ENCODE data around the gene SPACA9. TPM values are rescaled to one million over a fixed set of nuclear protein-coding genes. Genes with fewer than 3 reads are reported as not detected.

Gene SPACA9
- total RNA-seq, 2 donors from 2014 or later = 0.95 to 1.3 TPM

DNA sequence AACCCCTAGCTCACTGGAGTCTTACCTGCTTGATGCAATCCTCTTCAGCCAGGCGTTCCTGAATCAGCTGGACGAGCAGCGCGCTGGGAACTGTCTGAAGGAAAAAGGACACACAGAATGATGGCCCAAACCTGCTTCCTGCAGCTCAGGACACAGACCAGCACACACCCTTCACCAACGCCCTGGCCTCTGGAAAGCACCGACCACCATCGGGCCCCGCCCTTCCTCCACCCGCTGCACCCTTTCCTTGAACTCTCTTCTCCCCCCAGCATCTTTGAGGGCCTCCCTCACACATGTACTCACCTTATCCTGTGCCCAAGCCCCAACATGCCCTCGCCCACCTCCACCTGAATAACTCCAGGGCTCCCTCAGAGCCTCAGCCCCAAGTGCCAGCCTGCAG lies 23.9 kb upstream of the SPACA9 start:
- no peak overlapping the region for H3K4me3 Mint-ChIP-seq
- H3K9me3 Mint-ChIP-seq = no peaks in the 10 kb centered on the region
- H3K4me1 Mint-ChIP-seq = no peaks in the 10 kb centered on the region
- no peak for ATAC-seq (replicated peaks)
- no peak overlapping the region for H3K27ac Mint-ChIP-seq
- no peaks in the 10 kb centered on the region for H3K36me3 Mint-ChIP-seq (ENCODE audit: low read depth)
- peaks cover 11% of the 10 kb centered on the region for H3K27me3 Mint-ChIP-seq

DNA sequence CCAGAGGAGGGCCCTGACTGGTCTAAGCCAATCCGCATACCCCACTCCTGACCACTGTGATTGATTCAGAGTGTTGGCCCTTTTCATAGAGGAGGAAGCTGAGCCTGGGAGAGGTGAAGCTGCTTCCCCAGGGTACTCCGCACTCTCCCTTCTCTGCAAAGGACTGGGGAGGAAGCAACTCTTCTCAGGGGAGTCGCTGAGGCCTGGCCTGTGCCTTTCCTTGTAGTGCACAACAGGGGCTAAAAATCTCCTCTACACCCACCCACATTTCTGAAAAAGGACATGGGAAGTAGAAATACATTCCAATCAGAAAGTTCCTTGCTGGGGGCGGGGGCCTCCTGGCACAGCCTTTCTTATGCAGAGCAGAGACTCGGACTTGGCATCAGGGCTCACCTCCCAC lies 22.8 kb upstream of the SPACA9 start:
- no peak for ATAC-seq (replicated peaks)
- Mint-ChIP-seq H3K27me3 (peaks cover 15% of the 10 kb centered on the region), H3K36me3 (ENCODE audit: low read depth) (no peaks in the 10 kb centered on the region), H3K4me1 (no peaks in the 10 kb centered on the region), H3K9me3 (no peaks in the 10 kb centered on the region), H3K27ac (no peak overlapping the region), H3K4me3 (no peak overlapping the region)

DNA sequence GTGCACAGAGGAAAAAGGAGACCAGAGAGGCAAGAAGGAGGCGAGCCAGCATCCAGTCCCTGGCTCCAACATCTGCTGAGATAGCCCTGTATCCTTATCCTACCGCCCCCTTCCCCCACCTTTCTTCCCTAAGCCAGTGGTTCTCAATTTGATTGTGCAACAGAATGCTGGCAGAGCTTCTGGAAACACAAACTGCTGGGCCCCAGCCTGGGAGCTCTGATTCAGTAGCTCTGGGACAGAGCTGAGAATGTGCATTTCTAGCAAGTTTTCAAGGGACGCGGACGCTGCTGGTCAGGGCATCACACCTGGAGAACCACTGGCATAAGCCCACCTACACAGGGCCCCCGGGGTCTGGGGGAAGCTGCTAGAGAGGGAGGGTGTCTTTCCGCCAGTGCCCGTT lies 21.7 kb upstream of the SPACA9 start:
- no peak for ATAC-seq (replicated peaks)
- no peaks in the 10 kb centered on the region for H3K9me3 Mint-ChIP-seq
- H3K4me1 Mint-ChIP-seq = no peaks in the 10 kb centered on the region
- H3K27ac Mint-ChIP-seq = no peak overlapping the region
- peaks cover 17% of the 10 kb centered on the region for H3K27me3 Mint-ChIP-seq
- no peaks in the 10 kb centered on the region for H3K36me3 Mint-ChIP-seq (ENCODE audit: low read depth)
- H3K4me3 Mint-ChIP-seq = no peak overlapping the region

DNA sequence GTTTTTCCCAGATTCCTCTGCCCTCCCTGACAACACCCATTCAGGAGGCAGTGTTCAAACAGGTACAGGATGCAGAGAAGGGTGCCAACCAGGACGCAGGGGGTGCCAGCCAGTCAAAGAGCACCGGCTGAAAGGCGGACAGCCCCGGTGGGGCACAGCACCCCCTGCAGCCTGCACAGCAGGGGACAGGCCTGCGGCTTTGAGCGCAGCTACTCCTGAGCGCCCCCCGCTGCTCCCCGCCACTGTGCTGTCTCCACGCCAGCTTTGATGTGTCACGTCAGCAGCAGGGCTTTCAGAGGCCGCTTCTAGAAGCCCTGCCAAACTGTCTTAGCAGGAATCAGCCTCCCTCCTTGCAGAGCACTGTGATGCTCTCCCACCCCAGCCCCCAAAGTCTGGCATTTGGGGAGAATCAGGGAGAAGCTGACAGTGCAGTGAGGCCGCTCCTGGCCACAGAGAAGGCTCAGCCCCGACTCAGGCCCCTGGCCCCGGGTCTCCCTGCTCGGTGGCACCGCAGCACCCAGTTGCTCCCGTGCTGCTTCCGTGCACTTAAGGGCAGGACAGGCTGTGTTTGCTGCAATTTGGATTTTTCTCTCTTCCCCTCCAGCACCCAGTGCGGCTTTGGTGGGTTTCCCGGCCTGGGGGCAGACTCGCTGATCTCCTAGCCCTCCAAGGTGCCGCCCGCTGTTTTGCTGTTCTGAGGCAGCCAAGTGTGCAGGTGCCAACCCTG lies 20.9 kb upstream of the SPACA9 start:
- ATAC-seq (replicated peaks) = no peak
- Mint-ChIP-seq H3K4me3 (no peak overlapping the region), H3K9me3 (no peaks in the 10 kb centered on the region), H3K27me3 (peaks cover 17% of the 10 kb centered on the region), H3K4me1 (no peaks in the 10 kb centered on the region), H3K36me3 (ENCODE audit: low read depth) (no peaks in the 10 kb centered on the region), H3K27ac (no peak overlapping the region)

DNA sequence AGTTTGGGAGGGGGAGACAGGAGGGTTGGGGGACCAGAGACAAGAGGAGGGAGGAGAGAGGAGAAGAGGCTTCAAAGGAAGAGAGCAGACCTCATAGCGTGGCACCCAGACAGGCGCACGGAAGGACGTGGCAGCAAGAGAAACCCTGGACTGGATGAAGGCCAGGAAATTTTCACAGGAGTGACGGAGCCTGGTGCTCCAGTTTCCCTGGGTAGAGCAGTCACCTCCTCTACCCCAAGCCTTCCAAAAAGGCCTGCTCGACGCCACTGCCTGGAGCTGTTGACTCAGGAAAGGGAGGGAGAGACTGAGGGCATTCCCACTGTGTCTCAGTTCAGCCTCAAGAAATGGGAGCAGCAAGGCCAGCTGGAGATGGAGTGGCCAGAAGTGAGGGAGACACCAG lies 19.9 kb upstream of the SPACA9 start:
- no peak overlapping the region for H3K4me3 Mint-ChIP-seq
- H3K27me3 Mint-ChIP-seq = peaks cover 17% of the 10 kb centered on the region
- no peaks in the 10 kb centered on the region for H3K4me1 Mint-ChIP-seq
- H3K27ac Mint-ChIP-seq = no peak overlapping the region
- no peaks in the 10 kb centered on the region for H3K36me3 Mint-ChIP-seq (ENCODE audit: low read depth)
- H3K9me3 Mint-ChIP-seq = no peaks in the 10 kb centered on the region
- no peak for ATAC-seq (replicated peaks)

DNA sequence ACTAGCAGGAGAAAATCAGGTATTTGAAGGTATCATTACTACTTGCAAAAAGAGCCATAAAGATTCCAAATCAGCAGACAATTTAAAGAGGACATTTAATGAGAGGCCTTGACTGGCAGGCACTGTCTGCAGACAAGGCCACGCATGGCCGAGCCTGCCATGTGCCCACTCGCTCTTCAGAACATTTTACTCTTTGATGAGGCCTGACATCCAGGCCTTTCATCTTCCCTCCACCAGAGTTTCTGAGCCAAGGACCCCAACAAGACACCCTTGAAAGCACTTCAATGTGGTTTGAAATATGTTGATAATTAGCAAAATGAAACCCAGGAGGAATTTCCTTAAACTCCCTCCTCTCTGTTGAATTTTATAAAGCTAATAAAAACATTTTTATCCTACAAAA lies 17.0 kb upstream of the SPACA9 start:
- no peak for ATAC-seq (replicated peaks)
- Mint-ChIP-seq H3K27ac (no peak overlapping the region), H3K4me3 (no peak overlapping the region), H3K36me3 (ENCODE audit: low read depth) (no peaks in the 10 kb centered on the region), H3K4me1 (no peaks in the 10 kb centered on the region), H3K9me3 (no peaks in the 10 kb centered on the region), H3K27me3 (peaks cover 9% of the 10 kb centered on the region)

DNA sequence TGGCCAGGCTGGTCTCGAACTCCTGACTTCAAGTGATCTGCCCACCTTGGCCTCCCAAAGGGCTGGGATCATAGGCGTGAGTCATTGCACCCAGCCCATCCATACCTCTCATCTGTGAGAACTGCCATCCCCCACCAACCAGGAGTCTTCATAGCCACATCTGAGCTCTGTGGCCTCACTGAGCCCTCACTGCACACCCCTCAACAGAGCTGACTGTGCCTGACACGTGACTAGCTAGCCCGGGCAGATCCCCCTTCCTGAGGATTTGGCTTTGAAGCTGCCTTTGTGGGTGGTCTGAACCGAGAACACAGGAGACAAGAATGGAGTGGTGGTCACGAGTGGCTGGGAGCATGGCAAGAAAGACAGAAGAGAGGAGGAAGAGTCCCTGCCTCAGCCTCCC lies 16.2 kb upstream of the SPACA9 start:
- no peaks in the 10 kb centered on the region for H3K4me1 Mint-ChIP-seq
- no peak overlapping the region for H3K27ac Mint-ChIP-seq
- H3K4me3 Mint-ChIP-seq = no peak overlapping the region
- peaks cover 6% of the 10 kb centered on the region for H3K27me3 Mint-ChIP-seq
- H3K9me3 Mint-ChIP-seq = no peaks in the 10 kb centered on the region
- no peaks in the 10 kb centered on the region for H3K36me3 Mint-ChIP-seq (ENCODE audit: low read depth)
- ATAC-seq (replicated peaks) = no peak

DNA sequence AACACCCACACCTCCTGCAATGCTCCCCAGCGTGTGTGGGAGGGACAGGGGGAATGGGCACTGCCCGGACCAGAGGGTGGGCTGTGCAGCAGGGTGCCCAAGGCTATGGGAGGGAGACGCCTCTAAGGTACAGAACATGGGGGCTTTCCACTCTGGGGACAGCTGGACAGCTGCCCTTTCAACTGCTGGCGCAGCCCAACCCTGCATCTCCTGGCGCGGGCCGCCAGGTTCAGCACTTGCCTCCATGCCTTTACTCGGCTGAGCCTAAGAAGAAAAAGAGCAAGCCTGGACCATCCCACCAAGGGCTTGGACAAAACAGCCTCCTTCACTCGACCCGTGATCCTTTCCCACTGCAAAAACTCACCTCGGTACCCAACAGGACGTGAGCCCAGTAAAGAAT lies 15.6 kb upstream of the SPACA9 start:
- H3K9me3 Mint-ChIP-seq = no peaks in the 10 kb centered on the region
- no peak overlapping the region for H3K27ac Mint-ChIP-seq
- ATAC-seq (replicated peaks) = no peak

DNA sequence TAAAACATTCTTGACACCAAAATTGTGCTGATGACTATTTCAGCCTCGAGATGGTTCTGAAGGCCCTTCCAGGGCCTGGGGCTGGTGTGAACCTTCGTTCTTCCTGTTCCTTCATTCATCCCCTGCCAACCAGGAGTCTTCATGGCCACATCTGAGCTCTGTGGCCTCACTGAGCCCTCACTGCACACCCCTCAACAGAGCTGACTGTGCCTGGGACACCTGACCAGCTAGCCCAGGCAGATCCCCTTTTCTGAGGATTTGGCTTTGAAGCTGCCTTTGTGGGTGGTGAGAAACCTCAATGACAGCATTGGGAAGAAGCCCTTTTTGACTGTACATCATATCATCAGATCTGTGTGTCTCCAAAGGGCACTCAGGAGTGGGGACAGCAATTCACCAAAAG lies 14.4 kb upstream of the SPACA9 start:
- no peaks in the 10 kb centered on the region for H3K9me3 Mint-ChIP-seq

More for the DNA sequence above, 15.6 kb upstream of the SPACA9 start:
- Mint-ChIP-seq H3K36me3 (ENCODE audit: low read depth) (no peaks in the 10 kb centered on the region), H3K4me1 (no peaks in the 10 kb centered on the region), H3K4me3 (no peak overlapping the region), H3K27me3 (peaks cover 6% of the 10 kb centered on the region)

DNA sequence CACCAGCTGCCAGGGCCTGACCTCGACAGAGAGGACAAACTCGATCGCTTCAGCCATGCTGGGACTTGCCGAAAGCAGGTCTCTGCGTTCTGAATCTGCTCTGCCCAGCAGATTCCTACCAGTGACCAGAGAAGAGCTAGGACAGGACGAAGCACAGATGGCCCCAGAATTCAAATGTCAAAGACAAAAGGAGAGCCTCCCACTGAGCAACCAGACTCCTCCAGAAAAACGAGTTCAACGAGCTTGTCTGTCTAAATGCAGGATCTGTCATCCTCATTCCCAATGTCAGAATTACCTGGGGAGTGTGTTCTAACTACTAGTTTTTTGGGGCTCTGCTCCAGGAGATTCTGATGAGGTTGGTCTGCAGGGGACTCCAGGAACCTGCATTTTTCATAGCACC lies 14.0 kb upstream of the SPACA9 start:
- H3K9me3 Mint-ChIP-seq = no peaks in the 10 kb centered on the region
- H3K36me3 Mint-ChIP-seq (ENCODE audit: low read depth) = no peaks in the 10 kb centered on the region
- H3K27me3 Mint-ChIP-seq = peaks cover 6% of the 10 kb centered on the region
- no peak overlapping the region for H3K27ac Mint-ChIP-seq
- H3K4me3 Mint-ChIP-seq = no peak overlapping the region
- no peak for ATAC-seq (replicated peaks)
- H3K4me1 Mint-ChIP-seq = no peaks in the 10 kb centered on the region

More for the DNA sequence above, 14.4 kb upstream of the SPACA9 start:
- no peaks in the 10 kb centered on the region for H3K4me1 Mint-ChIP-seq
- H3K4me3 Mint-ChIP-seq = no peak overlapping the region
- peak; percentile 59 for ATAC-seq (replicated peaks)
- H3K36me3 Mint-ChIP-seq (ENCODE audit: low read depth) = no peaks in the 10 kb centered on the region
- peaks cover 6% of the 10 kb centered on the region for H3K27me3 Mint-ChIP-seq
- no peak overlapping the region for H3K27ac Mint-ChIP-seq

DNA sequence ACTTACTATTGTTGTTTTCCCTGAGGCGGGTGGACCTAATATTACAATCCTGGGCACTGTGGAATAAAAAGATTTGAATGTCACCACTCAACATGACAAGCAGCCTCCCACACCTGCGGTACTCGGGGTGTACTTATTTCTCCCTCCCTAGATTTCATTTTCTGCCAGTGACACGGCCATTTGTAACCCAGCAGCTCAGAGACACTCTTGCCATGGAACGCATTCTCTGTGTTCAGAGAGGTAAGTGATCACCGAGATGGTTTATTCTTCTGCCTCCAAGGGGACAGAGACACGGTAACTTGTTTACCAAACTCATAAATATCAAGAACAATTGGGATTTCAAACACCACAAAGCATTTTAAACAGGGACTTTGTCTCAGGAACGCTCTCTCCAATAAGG lies 11.8 kb upstream of the SPACA9 start:
- Mint-ChIP-seq H3K27ac (no peak overlapping the region), H3K4me1 (no peaks in the 10 kb centered on the region)
- no peak for ATAC-seq (replicated peaks)

DNA sequence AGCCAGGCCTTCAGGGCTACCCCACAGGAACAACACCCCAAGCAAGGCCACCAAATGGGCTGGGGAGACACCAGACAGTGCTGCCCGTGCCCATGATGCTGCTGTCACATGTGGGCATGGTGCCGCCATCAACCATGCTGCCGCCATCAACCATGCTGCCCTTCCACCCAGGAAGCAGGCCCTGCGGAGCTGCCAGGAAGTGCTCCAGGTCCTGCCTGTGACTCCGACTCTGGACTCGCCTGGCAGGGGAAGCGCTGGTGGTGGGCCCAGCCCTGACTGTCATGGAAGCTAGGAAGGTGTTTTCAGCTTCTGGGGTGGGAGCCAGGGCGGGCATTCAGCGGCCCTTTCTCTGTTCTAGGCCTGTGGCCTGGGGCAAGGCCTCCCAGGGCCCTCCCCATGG lies 9.4 kb upstream of the SPACA9 start:
- Mint-ChIP-seq H3K36me3 (ENCODE audit: low read depth) (no peaks in the 10 kb centered on the region), H3K9me3 (no peaks in the 10 kb centered on the region), H3K27me3 (no peaks in the 10 kb centered on the region), H3K27ac (no peak overlapping the region), H3K4me1 (peaks cover 6% of the 10 kb centered on the region), H3K4me3 (no peak overlapping the region)
- ATAC-seq (replicated peaks) = no peak

More for the DNA sequence above, 11.8 kb upstream of the SPACA9 start:
- Mint-ChIP-seq H3K4me3 (no peak overlapping the region), H3K27me3 (no peaks in the 10 kb centered on the region), H3K36me3 (ENCODE audit: low read depth) (no peaks in the 10 kb centered on the region), H3K9me3 (no peaks in the 10 kb centered on the region)

DNA sequence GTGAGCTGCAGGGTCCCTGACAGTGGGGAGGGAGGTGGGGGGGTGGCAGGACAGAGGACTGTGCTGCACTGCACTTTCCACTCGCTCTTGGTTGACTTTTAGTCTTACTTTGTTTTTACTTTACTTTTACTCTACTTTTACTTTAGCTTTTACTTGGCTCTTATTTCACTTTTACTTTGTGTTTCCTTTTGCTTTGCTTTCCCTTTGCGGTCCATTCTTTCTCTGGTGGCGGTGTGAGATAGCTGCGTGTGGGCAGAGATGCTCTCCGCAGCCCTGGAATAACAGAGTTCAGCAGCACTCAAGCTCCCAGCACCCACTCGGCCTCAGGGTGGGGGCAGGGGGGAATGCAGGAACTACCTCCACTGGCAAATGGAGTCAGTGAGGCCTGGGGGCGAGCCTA lies 5.3 kb upstream of the SPACA9 start:
- Mint-ChIP-seq H3K4me1 (peaks cover 6% of the 10 kb centered on the region), H3K27me3 (no peaks in the 10 kb centered on the region), H3K9me3 (no peaks in the 10 kb centered on the region), H3K27ac (peak overlapping the region; percentile 66), H3K36me3 (ENCODE audit: low read depth) (no peaks in the 10 kb centered on the region), H3K4me3 (peak overlapping the region; percentile 53)
- peak; percentile 62 for ATAC-seq (replicated peaks)

DNA sequence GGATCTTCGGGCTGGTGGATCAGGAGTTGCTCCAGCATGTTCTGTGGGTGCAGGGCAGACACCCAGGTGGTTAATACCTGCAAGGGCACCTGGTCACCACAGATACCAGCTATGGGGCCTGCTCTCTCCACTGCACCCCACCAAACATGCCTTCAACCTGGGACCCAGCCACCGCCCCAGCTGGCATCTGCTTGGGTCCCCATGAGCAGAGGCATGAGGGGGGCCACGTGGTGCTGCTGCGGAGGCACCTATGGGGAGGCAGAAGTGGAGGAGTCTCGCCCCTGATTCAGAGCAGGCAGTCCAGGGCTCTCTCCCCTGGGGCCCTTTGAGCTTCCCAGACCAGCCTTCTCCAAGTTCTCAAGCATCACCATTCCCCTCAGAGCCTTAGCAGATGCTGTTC lies 3.5 kb upstream of the SPACA9 start:
- no peak for ATAC-seq (replicated peaks)
- H3K9me3 Mint-ChIP-seq = no peaks in the 10 kb centered on the region
- no peaks in the 10 kb centered on the region for H3K36me3 Mint-ChIP-seq (ENCODE audit: low read depth)
- no peak overlapping the region for H3K4me3 Mint-ChIP-seq
- peaks cover 6% of the 10 kb centered on the region for H3K4me1 Mint-ChIP-seq
- H3K27ac Mint-ChIP-seq = no peak overlapping the region
- no peaks in the 10 kb centered on the region for H3K27me3 Mint-ChIP-seq

DNA sequence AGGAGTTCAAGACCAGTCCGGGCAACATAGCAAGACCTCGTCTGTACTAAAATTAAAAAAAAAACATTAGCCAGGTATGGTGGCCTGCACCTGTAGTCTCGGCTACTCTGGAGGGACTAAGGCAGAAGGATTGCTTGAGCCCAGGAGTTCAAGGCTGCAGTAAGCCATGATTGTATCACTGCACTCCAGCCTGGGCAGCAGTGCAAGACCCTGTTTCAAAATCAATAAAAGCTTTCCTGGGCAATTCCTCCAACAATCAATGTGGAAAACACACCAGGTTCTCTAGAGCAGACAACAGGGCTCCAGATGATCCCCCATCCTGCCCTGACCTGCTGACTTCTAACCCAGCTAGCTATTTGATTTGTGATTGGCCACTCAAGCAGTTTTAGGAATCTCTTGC lies 1.8 kb upstream of the SPACA9 start:
- H3K9me3 Mint-ChIP-seq = no peaks in the 10 kb centered on the region
- H3K4me1 Mint-ChIP-seq = peaks cover 6% of the 10 kb centered on the region
- peak overlapping the region; percentile 76 for H3K4me3 Mint-ChIP-seq
- ATAC-seq (replicated peaks) = no peak
- no peaks in the 10 kb centered on the region for H3K27me3 Mint-ChIP-seq
- no peak overlapping the region for H3K27ac Mint-ChIP-seq
- no peaks in the 10 kb centered on the region for H3K36me3 Mint-ChIP-seq (ENCODE audit: low read depth)

DNA sequence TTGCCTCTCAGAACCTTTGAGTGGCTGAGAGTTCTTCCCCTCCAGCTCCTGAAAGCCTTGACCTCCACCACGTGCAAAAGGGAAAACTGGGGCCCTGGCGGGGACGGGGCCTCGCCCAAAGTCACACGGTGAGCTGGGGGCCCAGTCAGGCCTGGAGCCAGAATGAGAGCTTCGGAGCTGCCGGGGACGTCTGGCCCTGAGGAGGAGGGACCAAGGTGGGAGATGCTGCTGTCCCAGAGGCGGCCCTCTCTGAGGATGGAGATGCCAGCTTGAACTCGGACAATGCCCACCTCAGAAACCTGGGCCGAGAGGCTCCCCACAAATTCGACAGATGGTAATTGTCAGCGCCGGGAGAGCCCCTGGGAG lies 1.3 kb upstream of the SPACA9 start:
- Mint-ChIP-seq H3K9me3 (no peaks in the 10 kb centered on the region), H3K36me3 (ENCODE audit: low read depth) (no peaks in the 10 kb centered on the region), H3K4me3 (peak overlapping the region; percentile 76), H3K27me3 (no peaks in the 10 kb centered on the region), H3K27ac (no peak overlapping the region), H3K4me1 (peaks cover 6% of the 10 kb centered on the region)
- no peak for ATAC-seq (replicated peaks)
